NCI-H146 treated with DMSO at 0.1 percent for 48 hours (cell line): ENCODE data around the gene DISC1.

Experiments
- DNase-seq: peaks from one replicate; lab custom pipeline; 2025; ENCODE audit not compliant: unreplicated experiment; lab: John Stamatoyannopoulos, UW

Gene DISC1

GRCh38 chr1:232018231-232019025, 391.8 kb downstream of the DISC1 start:
- no peak for DNase-seq

- no peak for DNase-seq
Observed at GRCh38 chr1:232019026-232019340, 392.4 kb downstream of the DISC1 start.

DNA sequence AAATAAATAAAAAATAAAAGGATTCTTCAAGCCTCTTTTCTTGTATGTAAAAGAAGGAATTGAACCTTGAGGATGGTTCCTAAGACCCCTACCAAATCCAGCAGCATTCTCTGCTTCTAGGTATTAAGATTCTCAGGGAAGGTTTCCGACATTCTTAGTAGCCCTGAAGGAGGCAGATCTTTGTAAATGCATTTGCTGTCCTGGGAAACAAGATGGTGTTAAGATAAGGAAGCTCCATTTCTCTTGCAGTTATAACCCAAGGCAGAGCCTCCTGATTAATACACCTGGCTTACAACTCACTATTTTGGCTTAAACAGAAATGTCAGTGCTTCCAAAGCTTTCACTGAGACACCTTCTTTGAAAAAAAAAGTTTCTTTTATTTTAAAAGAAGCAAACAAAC, 393.8 kb downstream of the DISC1 start:
- DNase-seq, result no peak

- no peak for DNase-seq
Observed at GRCh38 chr1:232029315-232029714, 402.7 kb downstream of the DISC1 start.

DNA sequence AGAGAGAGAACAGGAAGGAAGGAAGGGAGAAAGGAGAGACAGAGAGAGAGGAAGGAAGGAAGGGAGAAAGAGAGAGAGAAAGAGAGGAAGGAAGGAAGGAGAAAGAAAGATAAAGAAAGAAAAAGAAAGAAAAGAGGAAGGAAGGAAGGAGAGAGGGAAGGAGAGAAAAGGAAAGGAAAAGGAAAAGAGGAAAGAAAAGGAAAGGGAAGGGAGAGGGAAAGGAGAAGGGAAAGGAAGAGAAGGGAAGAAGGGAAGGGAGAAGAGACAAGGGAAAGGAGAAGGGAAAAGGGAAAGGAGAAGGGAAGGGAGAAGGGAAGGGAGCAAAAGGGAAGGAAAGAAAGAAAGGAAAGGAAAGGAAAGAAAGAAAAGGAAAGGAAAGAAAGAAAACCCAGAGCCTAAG, 404.6 kb downstream of the DISC1 start:
- no peak for DNase-seq

- peak; percentile 82 for DNase-seq
Observed at GRCh38 chr1:232033285-232033684, 406.7 kb downstream of the DISC1 start.

- DNase-seq, result no peak
Observed at GRCh38 chr1:232034556-232034955, 408.0 kb downstream of the DISC1 start.

GRCh38 chr1:232036181-232036933, 409.8 kb downstream of the DISC1 start:
- DNase-seq, result no peak

DNA sequence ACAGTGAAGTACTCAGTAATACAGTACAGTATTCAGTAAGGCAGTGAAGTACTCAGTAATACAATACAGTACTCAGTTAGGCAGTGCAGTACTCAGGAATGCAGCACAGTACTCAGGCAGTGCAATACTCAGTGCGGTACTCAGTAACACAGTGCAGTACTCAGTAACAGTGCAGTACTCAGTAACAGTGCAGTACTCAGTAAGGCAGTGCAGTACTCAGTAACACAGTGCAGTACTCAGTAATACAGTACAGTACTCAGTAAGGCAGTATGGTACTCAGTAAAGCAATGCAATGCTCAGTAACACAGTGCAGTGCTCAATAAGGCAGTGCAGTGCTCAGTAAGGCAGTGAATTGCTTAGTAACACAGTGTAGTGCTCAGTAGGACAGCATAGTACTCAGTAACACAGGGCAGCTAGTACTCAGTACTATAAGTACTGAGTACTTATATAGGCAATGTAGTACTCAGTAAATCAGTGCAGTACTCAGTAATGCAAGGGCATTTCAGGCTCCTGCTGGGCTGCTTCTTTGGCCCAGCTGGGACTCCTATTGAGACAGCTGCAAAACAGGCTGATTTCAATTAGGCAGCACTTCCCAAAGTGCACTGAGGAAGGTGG, 411.3 kb downstream of the DISC1 start:
- no peak for DNase-seq

DNA sequence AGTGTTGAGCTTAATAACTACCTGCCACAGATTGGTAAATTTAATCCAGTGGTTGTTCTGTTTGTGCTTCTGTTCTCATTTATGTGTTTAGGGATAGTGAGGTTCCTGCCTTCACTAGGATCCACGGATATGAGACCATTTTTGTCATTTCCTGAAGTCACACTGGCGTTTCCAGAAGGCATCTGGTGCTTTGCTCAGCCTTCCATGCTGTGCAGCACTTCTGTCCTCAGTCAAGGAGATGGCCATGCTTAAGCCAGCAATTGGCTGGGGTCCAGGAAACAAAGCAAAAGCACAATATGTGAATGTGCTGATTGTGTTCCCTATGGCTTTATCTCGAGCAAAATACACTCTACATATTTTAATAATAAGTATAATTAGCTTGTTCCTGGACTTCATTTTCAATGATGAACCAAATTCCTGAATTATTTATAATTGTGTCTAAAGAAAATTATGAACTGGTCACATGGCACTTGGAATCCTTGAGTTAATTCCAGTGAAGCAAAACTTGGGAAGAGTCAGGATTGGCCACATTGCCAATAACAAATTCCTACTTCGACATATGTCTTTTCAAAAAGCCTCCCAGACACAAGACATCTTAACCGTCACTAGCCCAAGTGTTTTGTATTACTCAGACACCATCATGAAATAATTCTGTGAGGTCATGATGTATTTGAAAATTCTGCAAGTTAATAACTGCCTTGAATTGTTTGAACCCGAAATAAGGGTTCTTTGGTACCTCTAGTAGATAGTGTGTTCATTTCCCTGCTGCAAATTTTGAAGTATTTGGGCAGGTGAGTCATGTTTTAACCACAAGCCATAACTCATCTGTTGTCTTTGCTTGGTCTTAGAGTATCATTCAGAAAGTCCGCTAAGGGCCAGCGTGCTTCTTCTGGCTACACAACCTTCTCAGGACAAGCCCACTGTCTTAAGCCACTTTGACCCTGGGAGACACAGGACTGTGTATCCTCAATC, 412.4 kb downstream of the DISC1 start:
- no peak for DNase-seq

- no peak for DNase-seq
Observed at GRCh38 chr1:232040260-232040659, 413.7 kb downstream of the DISC1 start.

DNA sequence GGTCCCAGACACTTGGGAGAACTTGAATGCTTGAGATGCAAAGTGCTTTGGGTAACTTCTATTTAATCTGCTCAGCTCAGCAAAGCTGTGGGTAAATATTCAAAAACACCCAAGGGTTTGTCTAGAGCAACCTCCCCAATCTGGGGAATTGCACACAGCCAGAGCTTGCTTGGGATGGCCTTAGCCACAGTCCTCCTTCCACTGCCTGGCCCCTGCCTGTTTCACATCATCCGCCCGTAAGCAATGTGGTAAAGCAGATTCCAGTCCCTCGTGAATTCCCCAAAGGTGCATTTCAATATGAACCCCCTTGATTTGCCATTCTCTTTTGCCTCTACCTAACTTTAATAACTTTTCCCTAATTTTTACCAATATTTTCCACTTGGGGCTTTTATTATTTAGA, 418.1 kb downstream of the DISC1 start:
- no peak for DNase-seq

DNA sequence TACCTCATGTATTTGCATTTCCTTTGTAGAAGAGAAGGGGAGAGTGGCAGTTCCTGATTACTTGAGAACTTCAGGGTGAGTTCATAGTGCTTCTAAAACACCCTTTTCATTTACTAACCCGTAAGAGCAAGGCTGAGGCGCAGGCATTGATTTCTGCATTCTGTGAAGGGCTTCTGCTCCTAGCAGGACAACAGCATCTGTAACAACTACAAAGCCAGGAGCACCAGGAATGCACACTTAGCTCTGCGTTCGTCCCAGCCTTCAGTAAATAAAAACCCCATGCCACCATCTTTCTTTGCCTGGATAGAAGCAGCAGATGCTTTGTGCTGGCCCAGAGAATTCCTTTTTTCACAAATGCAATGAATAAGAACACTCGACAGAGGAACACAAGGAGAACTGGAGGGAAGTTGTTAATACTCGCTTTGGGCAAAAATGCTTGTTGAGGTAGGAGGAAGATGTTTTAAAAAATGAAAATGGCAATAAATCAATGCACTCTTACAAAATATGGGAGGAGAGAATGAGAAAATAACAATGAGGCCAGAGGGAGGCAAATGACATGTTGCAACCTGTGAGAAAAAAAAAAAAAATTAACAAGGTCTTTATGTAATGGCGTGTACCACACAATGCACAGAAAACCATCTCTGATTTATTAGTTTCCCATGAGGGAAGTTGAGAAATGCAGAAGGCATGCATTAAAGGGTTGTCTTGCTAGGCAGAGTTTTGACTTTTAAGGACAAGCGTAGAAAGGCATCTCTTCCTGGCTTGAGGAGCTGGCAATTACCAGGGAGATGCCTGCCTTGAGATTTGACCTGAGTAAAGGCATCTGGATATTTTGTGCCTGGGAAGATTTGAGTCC, 418.8 kb downstream of the DISC1 start:
- DNase-seq, result peak; percentile 53

GRCh38 chr1:232046451-232047306, 420.1 kb downstream of the DISC1 start:
- DNase-seq, result no peak

DNA sequence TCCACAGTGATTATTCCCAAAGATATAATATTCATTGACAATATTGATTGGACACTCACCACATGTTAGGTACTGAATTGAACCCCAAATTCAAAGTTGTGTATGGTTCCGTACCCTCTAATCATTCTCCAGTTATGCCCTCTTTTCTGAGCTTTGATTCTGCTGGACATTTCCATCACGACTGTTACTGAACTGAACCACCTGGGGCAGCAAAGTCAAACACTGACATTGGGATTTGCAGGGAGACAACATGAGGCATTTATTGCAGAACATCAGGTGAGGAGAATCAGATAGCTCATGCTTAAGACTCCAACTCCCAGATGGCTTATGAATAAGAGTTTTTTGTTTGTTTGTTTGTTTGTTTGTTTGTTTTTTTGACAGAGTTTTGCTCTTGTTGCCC, 420.9 kb downstream of the DISC1 start:
- DNase-seq, result no peak

DNA sequence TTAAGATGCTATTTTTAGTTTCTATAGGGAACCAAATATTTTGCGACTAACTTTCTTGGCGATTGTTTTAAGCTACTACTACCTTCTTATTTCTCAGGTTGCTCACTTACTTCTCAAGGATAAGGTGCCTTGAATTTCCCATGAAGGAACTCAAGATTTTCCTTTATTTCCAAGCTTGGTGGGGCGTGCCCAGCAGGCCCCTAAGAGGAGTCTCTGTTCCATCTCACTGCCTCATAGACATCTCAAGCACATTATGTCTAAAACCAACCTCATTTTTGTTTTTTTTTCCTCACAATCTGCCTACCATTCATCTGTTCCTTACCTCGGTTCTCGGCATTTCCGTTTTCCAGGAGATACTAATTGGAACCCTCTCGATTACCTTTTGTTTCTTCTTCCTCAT, 421.9 kb downstream of the DISC1 start:
- DNase-seq, result no peak

DNA sequence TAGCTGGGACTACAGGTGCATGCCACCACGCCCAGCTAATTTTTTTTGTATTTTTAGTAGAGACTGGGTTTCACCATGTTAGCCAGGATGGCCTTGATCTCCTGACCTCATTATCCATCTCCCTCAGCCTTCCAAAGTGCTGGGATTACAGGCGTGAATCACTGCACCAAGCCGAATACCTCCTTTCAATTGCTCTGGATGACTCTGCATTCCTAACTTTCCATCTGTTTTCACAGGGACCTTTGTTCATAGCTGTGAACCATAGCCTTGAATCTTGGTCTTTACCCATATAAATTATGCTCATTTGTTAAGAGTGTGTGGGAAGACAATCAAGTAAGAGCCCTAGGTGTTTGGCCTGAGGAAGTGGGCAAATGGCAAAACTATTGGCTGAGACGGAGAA, 422.7 kb downstream of the DISC1 start:
- no peak for DNase-seq

DNA sequence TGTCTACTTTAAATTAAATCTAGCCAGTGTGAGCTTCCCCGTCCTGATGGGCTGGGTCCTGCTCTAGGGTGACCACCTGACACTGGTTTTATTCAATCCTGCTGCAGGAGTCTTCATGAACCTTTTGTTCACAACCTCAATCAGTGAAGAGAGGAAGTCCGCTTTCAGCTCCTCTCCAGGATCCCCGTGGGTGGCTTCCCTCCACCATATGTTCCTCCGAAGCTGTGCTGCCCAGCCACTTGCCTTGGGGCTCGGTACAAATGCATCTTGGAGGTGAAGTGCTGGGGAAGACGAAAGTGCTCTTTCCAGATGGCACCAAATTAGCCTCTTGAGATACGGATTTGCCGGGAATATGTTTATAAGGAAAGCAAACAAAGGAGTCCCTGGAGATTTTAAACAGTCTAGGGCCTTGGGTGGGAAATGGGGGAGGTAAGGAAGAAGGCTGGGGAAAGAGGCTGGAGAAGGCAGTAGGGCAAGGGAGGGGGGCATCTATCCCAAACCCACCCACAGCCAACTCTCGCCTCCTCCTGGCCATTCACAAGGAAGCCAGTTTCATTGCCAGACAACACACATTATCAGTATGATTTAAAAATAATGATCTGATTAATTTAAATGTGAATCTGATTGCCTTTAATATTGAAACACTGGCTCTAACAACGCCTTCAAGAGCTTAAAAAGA, 430.8 kb downstream of the DISC1 start:
- no peak for DNase-seq

- DNase-seq, result no peak
Observed at GRCh38 chr1:232057896-232058274, 431.3 kb downstream of the DISC1 start.
